ENCODE data around the gene EPB41L4A.

- TF ChIP-seq CTCF (IDR thresholded peaks at IDR 0.05) (no peak), EP300 (IDR thresholded peaks at IDR 0.05) (no peak)
Observed at GRCh38 chr5:112189391-112189790, 229.7 kb downstream of the EPB41L4A start.
